ENCODE measurements around the gene HAPLN3. TPM values are rescaled to one million over a fixed set of nuclear protein-coding genes. Genes with fewer than 3 reads are reported as not detected.

Gene HAPLN3
- total and polyA plus RNA-seq, 4 donors: 3.9 to 15.5 (median 10.5) TPM

GRCh38 chr15:88873786-88874185 is 21.6 kb downstream of the HAPLN3 start:
- 90 to 92% methylated on average over 13 of the region's 13 CpGs for WGBS, 2 donors
- DNase-seq: no peak
- TF ChIP-seq CTCF (IDR thresholded peaks at IDR 0.05; ENCODE audit: control extremely low read depth, extremely low read depth): no peak
- no peak overlapping the region for H3K27ac ChIP-seq (ENCODE audit: low read depth in 1 of 2, low read length in 1 of 2)
- no peaks in the 10 kb centered on the region for H3K4me1 ChIP-seq (ENCODE audit: control insufficient read depth in 5 of 5, insufficient read depth in 5 of 5, low read length in 5 of 5)
- H3K9me3 ChIP-seq (ENCODE audit: control insufficient read depth in 4 of 4, insufficient read depth in 3 of 4, low read length in 3 of 4): peaks cover 0 to 6% (median 0%) of the 10 kb centered on the region in 4 donors
- H3K27me3 ChIP-seq (ENCODE audit: control insufficient read depth in 3 of 3, insufficient read depth in 3 of 3, low read length in 2 of 3): peaks cover 0 to 4% (median 3%) of the 10 kb centered on the region in 3 donors
- no peaks in the 10 kb centered on the region for H3K36me3 ChIP-seq (ENCODE audit: control insufficient read depth in 4 of 4, insufficient read depth in 4 of 4, low read length in 4 of 4)
- H3K9ac ChIP-seq (ENCODE audit: insufficient read depth in 1 of 2, low read length in 2 of 2): no peak overlapping the region
- H3K4me3 ChIP-seq: no peak overlapping the region
- no peak for ATAC-seq (ENCODE audit: insufficient read depth, low FRiP score)

GRCh38 chr15:88872706-88873105 is 22.6 kb downstream of the HAPLN3 start:
- Histone ChIP-seq H3K9ac (ENCODE audit: insufficient read depth in 1 of 2, low read length in 2 of 2) (no peak overlapping the region), H3K4me1 (ENCODE audit: control insufficient read depth in 5 of 5, insufficient read depth in 5 of 5, low read length in 5 of 5) (no peaks in the 10 kb centered on the region), H3K36me3 (ENCODE audit: control insufficient read depth in 4 of 4, insufficient read depth in 4 of 4, low read length in 4 of 4) (no peaks in the 10 kb centered on the region), H3K27me3 (ENCODE audit: control insufficient read depth in 3 of 3, insufficient read depth in 3 of 3, low read length in 2 of 3) (peaks cover 0 to 4% (median 3%) of the 10 kb centered on the region in 3 donors), H3K4me3 (no peak overlapping the region), H3K27ac (ENCODE audit: low read depth in 1 of 2, low read length in 1 of 2) (no peak overlapping the region), H3K9me3 (ENCODE audit: control insufficient read depth in 4 of 4, insufficient read depth in 3 of 4, low read length in 3 of 4) (peaks cover 0 to 8% (median 0%) of the 10 kb centered on the region in 4 donors)
- no peak for TF ChIP-seq CTCF (IDR thresholded peaks at IDR 0.05; ENCODE audit: control extremely low read depth, extremely low read depth)
- DNase-seq (no peak), ATAC-seq (ENCODE audit: insufficient read depth, low FRiP score) (no peak)
- 73 to 84% methylated on average over 9 of the region's 9 CpGs for WGBS, 2 donors

- no peaks in the 10 kb centered on the region for H3K4me1 ChIP-seq (ENCODE audit: control insufficient read depth in 5 of 5, insufficient read depth in 5 of 5, low read length in 5 of 5)
- H3K9me3 ChIP-seq (ENCODE audit: control insufficient read depth in 4 of 4, insufficient read depth in 3 of 4, low read length in 3 of 4): peaks cover 0 to 8% (median 0%) of the 10 kb centered on the region in 4 donors
- no peak overlapping the region for H3K9ac ChIP-seq (ENCODE audit: insufficient read depth in 1 of 2, low read length in 2 of 2)
- ATAC-seq (ENCODE audit: insufficient read depth, low FRiP score): no peak
- DNase-seq: no peak
- H3K27me3 ChIP-seq (ENCODE audit: control insufficient read depth in 3 of 3, insufficient read depth in 3 of 3, low read length in 2 of 3): peaks cover 0 to 4% (median 3%) of the 10 kb centered on the region in 3 donors
- H3K4me3 ChIP-seq: no peak overlapping the region
- no peaks in the 10 kb centered on the region for H3K36me3 ChIP-seq (ENCODE audit: control insufficient read depth in 4 of 4, insufficient read depth in 4 of 4, low read length in 4 of 4)
- TF ChIP-seq CTCF (IDR thresholded peaks at IDR 0.05; ENCODE audit: control extremely low read depth, extremely low read depth): no peak
- WGBS, 2 donors: 66 to 72% methylated on average over 6 of the region's 6 CpGs
- no peak overlapping the region for H3K27ac ChIP-seq (ENCODE audit: low read depth in 1 of 2, low read length in 1 of 2)
Measured at GRCh38 chr15:88872106-88872505, 23.2 kb downstream of the HAPLN3 start.

- ATAC-seq (ENCODE audit: insufficient read depth, low FRiP score) (no peak), DNase-seq (no peak)
- Histone ChIP-seq H3K4me1 (ENCODE audit: control insufficient read depth in 5 of 5, insufficient read depth in 5 of 5, low read length in 5 of 5) (no peaks in the 10 kb centered on the region), H3K9me3 (ENCODE audit: control insufficient read depth in 4 of 4, insufficient read depth in 3 of 4, low read length in 3 of 4) (peaks cover 0 to 8% (median 0%) of the 10 kb centered on the region in 4 donors), H3K27me3 (ENCODE audit: control insufficient read depth in 3 of 3, insufficient read depth in 3 of 3, low read length in 2 of 3) (peaks cover 0 to 4% (median 3%) of the 10 kb centered on the region in 3 donors), H3K36me3 (ENCODE audit: control insufficient read depth in 4 of 4, insufficient read depth in 4 of 4, low read length in 4 of 4) (no peaks in the 10 kb centered on the region), H3K9ac (ENCODE audit: insufficient read depth in 1 of 2, low read length in 2 of 2) (no peak overlapping the region), H3K27ac (ENCODE audit: low read depth in 1 of 2, low read length in 1 of 2) (no peak overlapping the region), H3K4me3 (no peak overlapping the region)
- no peak for TF ChIP-seq CTCF (IDR thresholded peaks at IDR 0.05; ENCODE audit: control extremely low read depth, extremely low read depth)
- 82 to 84% methylated on average over 14 of the region's 14 CpGs for WGBS, 2 donors
Measured at GRCh38 chr15:88871313-88871712, 24.0 kb downstream of the HAPLN3 start.
